Adrenal gland (tissue), 5 donors: ENCODE results near the gene RPUSD4.

Experiments
- POLR2A ChIP-seq, 2 donors: fragments of 450-650 bp; IDR thresholded peaks; one replicate each; pipeline ENCODE4 v1.6.1; 2017; ENCODE audit warnings: antibody characterized with exemption in 2 of 2, mild to moderate bottlenecking in 2 of 2, moderate library complexity in 1 of 2
- TF ChIP-seq, protein P1 (sequence below), 6 experiments: fragments of 450-650 bp in 4 of 6; fragments of 200-600 bp in 2 of 6; sonication (generic) in 1 of 6; IDR thresholded peaks; 1 replicate in 5 of 6; 2 replicates in 1 of 6; pipeline versions ENCODE4 v1.5.1 to v1.8.0; 2016 to 2021; ENCODE audit warnings: antibody characterized with exemption in 6 of 6, mild to moderate bottlenecking in 2 of 6, moderate library complexity in 1 of 6
- donor health status: DM: no; HTN: no; CAD: no.

DNA sequence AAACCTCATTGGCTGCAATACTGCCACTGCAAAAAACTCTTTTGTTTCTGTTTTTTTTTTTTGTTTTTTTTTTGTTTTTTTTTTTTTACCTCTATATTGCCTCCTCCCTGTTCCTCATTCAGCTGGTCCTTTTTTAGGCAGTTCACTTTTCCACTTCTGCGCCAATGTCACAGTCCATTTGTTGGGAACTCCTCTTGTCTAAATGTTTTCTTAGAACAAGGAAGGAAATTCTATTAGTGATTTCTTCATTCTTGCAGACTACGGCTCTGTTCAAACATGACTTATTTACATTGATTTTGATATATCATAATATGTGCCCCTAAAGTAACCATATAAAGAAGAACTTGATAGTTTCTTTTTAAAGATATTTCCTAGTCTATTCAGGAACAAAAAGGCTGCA is 3.0 kb upstream of the RPUSD4 start:
- TF ChIP-seq, protein P1, sequence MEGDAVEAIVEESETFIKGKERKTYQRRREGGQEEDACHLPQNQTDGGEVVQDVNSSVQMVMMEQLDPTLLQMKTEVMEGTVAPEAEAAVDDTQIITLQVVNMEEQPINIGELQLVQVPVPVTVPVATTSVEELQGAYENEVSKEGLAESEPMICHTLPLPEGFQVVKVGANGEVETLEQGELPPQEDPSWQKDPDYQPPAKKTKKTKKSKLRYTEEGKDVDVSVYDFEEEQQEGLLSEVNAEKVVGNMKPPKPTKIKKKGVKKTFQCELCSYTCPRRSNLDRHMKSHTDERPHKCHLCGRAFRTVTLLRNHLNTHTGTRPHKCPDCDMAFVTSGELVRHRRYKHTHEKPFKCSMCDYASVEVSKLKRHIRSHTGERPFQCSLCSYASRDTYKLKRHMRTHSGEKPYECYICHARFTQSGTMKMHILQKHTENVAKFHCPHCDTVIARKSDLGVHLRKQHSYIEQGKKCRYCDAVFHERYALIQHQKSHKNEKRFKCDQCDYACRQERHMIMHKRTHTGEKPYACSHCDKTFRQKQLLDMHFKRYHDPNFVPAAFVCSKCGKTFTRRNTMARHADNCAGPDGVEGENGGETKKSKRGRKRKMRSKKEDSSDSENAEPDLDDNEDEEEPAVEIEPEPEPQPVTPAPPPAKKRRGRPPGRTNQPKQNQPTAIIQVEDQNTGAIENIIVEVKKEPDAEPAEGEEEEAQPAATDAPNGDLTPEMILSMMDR (IDR thresholded peaks at IDR 0.05), result no peak
- TF ChIP-seq POLR2A (IDR thresholded peaks at IDR 0.05), result no peak
